Activated CD4-positive, alpha-beta T cell treated with anti-CD3 and anti-CD28 coated beads, Interleukin-2, amount 50 U/mL, for 4 hours (primary cell): ENCODE data around the gene BMP5.

Experiments
- DNase-seq, 2 experiments: peaks; one replicate each; pipeline ENCODE4 v3.0.0-alpha.2; 2020

Gene BMP5

DNA sequence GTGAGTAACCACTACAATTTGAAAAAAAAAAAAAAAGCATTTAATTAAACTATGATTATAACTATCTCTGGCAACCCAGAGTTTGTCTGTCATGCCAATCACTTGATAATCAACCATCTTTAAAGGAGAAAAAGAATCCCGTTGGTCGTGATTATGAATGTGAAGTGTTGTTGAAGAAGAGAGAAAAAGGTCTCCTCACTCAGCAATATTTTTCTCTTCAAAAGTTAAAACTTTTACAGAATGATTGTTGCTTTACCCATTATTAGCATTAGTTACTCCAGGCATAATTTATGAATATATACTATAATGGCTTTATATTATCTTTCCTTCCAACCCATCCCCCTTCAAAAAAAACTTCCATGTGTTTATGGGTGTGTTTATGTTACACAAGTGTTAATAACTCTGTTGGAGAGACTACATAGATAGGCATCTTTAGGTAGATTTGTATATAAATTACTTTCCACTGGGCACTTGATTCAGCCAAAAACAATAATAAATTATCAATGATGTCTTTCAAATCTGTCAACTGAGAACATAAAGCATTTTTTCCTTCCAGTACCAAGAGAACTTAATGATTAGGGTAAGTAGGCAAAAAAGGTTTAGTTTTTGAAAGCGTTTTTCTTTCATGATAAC lies 5.1 kb downstream of the BMP5 start:
- DNase-seq, result no peak

GRCh38 chr6:55869674-55870073 lies 5.7 kb downstream of the BMP5 start:
- no peak for DNase-seq

GRCh38 chr6:55868771-55869479 lies 6.5 kb downstream of the BMP5 start:
- DNase-seq, result no peak

DNA sequence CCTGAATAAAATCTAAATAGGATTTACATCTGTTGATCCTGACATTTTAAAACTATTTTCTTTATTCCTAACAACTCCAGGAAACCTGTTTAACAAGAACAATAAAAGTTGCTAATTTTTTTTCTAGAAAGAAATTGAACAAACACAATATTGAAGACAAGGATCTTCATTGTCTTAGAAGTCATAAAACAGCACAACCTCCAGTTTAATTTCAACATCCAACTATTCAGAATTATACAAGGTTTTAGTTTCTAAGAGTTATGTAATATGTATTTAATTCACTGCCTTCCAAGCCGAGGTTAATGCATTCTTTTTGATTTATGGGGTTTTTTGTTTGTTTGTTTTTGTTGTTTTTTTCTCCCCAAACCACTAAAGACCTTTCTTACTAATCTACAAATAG lies 7.2 kb downstream of the BMP5 start:
- DNase-seq, result no peak

GRCh38 chr6:55866128-55866527 lies 9.3 kb downstream of the BMP5 start:
- DNase-seq, result no peak

GRCh38 chr6:55853008-55854001 lies 22.1 kb downstream of the BMP5 start:
- DNase-seq, result no peak

GRCh38 chr6:55841341-55841740 lies 34.0 kb downstream of the BMP5 start:
- DNase-seq, result no peak

GRCh38 chr6:55839080-55839479 lies 36.3 kb downstream of the BMP5 start:
- no peak for DNase-seq

GRCh38 chr6:55836945-55837344 lies 38.4 kb downstream of the BMP5 start:
- DNase-seq, result no peak

DNA sequence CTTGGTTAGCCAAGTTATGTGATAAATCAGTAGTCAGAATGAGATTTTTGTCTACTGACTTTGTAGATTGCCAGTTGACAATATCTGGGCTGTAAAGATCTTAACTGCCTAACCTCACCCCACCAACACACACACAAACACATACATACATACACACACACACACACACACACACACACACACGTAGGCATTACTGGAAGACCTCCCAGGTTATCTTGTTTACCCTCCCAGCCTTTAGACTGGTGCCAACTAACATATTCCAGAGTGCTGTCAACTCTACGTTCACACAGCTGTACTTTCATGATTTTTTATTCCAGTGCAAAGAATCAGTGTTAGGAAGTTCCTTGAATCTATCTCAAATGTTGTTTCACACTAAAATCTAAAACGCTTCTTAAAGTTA lies 38.9 kb downstream of the BMP5 start:
- DNase-seq, result no peak

GRCh38 chr6:55835220-55835619 lies 40.2 kb downstream of the BMP5 start:
- no peak for DNase-seq

GRCh38 chr6:55833284-55833683 lies 42.1 kb downstream of the BMP5 start:
- DNase-seq, result no peak

DNA sequence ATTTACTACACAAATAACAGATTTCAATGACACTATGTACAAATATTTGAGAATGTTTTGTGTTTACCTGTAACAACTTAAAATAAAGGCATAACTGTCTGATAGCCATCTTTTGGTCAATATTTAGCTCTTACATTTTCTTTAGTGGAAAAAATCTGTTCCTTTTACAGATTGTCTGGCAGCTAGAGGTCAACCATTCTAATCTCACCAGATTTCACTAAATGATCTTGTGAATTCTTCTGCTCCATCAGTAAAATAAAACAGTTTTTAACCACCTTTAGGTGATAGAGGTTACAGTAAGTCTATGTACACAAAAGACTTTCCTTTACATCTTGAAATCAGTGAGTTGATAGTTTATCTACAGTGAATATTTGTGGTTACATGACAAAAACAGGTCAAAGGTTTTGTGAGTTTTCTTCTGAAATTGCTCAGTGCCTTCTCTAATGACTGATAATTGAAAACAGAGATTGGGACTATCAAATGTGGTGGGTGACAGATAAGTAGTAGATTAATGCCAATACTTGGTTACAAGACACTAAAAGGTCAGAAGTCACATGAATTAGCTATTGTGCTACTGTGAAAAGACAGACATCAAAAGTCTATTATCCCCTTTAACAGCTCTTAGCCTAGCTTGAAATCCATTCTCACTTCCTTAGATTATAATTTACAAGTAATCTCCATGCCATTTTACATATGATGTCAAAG lies 47.4 kb downstream of the BMP5 start:
- no peak for DNase-seq

GRCh38 chr6:55826941-55827340 lies 48.4 kb downstream of the BMP5 start:
- DNase-seq, result no peak

DNA sequence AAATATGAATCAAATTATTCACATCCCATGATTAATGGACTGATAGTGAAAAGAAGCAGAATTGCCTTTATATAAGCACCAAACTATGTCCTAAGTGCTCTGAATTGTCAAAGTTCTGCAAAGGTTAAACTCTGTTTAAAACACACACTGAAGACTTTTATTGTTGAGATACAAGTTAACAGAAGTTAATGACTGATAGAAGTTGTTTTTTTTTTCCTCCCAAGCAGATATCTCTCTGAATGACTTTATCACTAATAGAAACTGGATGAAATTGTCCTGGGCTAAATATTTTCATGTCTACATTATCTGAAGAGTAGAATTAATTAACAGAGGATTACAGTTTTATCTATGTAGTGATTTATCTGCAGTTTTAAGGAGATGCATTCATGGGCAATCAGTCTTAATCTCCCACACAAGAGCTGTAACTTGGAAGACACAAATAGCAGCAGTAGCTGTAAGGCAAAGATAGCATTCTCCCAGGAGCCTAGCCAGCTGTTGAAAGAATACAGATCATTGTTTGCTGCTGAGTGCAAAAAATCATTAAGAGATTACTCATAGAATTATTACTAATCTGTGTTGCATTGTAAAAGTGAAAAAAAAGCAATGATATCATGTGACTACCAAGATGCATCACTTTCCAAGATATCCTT lies 49.9 kb downstream of the BMP5 start:
- DNase-seq, result no peak

GRCh38 chr6:55822815-55823214 lies 52.6 kb downstream of the BMP5 start:
- no peak for DNase-seq

DNA sequence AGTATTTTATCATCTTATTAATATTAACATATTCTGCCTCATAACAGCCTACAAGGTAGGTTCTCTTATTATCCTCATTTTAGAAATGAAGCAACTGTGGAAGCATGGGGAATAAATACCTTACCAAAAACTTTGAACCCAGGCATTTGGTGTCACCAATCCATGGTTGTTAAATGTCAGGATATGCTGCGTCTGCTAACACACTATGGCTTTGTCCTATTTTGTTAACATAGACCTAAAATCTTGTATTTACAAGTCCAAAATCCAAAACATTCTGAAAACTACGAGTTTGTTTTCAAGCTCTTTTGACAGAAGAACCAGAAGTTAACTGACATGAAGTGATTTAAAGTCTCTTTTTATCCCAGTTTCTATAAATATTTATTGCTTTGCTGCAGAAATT lies 53.4 kb downstream of the BMP5 start:
- DNase-seq, result no peak

GRCh38 chr6:55820696-55821095 lies 54.7 kb downstream of the BMP5 start:
- no peak for DNase-seq

GRCh38 chr6:55819811-55820210 lies 55.6 kb downstream of the BMP5 start:
- no peak for DNase-seq

- DNase-seq, result no peak
Measured at GRCh38 chr6:55818482-55818881, 56.9 kb downstream of the BMP5 start.

DNA sequence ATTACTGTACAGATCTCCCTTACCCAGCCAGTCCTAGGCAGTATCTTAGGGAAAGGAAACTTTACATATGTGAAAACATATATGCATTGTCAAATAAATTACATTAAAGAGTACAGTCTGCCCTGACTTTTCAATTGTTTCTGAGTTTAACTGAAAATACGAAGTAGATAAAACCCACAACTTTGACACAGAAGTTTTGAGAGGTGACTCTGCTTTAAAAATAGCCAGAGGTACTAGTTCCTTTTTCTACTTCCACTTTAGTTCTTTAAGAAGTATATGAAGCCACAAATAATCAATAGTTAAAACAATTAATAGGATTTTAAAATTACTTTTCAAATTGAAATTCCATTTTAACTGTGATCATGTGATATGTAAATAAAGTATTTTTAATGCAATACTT lies 62.9 kb downstream of the BMP5 start:
- no peak for DNase-seq

DNA sequence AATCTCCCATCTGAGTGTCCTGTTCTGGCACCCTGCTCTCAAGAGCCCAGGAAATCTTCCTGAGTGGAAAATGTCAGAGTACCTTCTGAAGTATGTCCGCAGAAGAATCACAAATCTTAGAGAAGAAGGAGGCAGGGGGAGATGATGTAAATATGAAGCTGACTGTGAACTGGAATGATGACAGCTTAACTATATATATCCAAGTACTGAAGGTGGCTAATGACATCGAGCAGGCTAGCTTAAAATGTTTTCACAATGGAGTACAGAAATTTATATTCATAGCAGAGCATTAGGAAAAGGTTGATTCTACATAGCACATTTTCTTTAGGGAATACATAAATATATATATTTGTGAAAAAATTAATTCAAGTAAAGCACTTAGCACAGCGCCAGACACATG lies 64.3 kb downstream of the BMP5 start:
- DNase-seq, result no peak

- no peak for DNase-seq
Measured at GRCh38 chr6:55802259-55802658, 73.1 kb downstream of the BMP5 start.
